Fibroblast of villous mesenchyme (primary cell): Measurements from ENCODE around the gene SLC26A5. TPM values are rescaled to one million over a fixed set of nuclear protein-coding genes. Genes with fewer than 3 reads are reported as not detected.
A peak's percentile ranks its signal among the peaks of the same experiment; 100 is the strongest.

ENCODE experiments used
- DNase-seq: peaks from one replicate; pipeline ENCODE4 v3.0.0-alpha.2; 2010; ENCODE audit warnings: low read depth
- H3K4me3 ChIP-seq: 2 replicates; pipeline ENCODE4 v1.5.1; 2011; ENCODE audit warnings: low read depth, mild to moderate bottlenecking, low read length
- total RNA-seq: library from RNA; depleted of rRNA; stranded (reverse); fragments of >200 nt; gene quantifications from 2 replicates; pipeline ENCODE4 v1.2.3, GENCODE V29; 2012
- TF ChIP-seq, protein P1 (sequence below): IDR thresholded peaks from 2 replicates; pipeline ENCODE4 v1.5.1; 2012; ENCODE audit warnings: low read depth, mild to moderate bottlenecking, low read length; ENCODE audit not compliant: insufficient read depth

The SLC26A5 gene
- total RNA-seq, 1 donor = not detected

DNA sequence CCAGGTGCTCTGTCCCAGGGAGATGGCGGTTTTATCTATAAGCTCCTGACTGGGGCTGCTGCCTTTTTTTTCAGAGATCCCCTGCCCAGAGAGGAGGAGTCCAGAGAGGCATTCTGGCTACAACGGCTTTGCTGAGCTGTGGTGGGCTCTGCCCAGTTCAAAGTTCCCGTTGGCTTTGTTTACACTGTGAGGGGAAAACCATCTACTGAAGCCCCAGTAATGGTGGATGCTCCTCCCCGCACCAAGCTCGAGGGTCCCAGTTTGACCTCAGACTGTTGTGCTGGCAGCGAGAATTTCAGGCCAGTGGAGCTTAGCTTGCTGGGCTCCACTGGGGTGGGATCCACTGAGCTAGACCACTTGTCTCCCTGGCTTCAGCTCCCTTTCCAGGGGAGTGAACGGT, 16.4 kb upstream of the SLC26A5 start:
- no peak for DNase-seq
- TF ChIP-seq, protein P1, sequence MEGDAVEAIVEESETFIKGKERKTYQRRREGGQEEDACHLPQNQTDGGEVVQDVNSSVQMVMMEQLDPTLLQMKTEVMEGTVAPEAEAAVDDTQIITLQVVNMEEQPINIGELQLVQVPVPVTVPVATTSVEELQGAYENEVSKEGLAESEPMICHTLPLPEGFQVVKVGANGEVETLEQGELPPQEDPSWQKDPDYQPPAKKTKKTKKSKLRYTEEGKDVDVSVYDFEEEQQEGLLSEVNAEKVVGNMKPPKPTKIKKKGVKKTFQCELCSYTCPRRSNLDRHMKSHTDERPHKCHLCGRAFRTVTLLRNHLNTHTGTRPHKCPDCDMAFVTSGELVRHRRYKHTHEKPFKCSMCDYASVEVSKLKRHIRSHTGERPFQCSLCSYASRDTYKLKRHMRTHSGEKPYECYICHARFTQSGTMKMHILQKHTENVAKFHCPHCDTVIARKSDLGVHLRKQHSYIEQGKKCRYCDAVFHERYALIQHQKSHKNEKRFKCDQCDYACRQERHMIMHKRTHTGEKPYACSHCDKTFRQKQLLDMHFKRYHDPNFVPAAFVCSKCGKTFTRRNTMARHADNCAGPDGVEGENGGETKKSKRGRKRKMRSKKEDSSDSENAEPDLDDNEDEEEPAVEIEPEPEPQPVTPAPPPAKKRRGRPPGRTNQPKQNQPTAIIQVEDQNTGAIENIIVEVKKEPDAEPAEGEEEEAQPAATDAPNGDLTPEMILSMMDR = no peak
- no peak overlapping the region for H3K4me3 ChIP-seq

DNA sequence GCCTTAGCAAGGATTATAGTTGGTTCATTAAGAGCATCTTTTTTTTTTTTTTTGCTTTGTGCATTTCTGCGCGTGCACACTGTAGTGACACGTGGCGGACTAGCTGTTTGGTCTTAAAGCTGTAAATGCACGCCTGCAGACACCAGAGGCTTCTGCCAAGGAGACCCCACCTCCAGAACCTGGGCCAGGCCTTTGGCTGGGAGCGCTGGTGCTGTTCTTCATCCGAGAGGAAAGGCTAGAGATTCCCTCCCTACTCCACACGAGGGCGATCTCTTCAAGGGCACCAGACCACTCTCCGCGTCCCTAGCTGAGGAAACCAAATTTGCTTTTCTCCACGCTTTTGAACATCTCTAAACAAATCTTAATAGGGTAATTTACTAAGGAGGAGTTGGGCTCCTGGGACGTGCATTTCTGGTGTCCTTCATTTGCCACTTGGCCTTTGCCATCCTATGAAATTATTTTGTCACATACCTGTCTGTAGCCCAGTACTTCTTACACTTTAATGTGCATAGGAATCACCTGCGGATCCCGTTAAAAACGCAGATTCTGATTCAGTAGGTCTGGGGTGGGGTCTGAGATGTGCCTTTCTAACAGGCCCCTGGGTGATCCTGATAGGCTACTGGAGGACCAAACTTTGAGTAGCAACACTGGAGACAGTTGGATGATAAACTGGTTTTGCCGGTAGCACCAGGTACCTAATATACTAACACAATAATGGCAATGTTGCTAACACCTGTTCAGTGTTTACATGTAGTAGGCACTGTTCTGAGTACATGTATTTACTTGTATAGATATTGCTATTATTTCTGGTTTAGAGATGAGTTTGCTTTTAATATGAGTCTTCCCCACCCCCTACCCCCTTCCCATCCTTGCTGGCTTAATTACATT, 1.3 kb upstream of the SLC26A5 start:
- TF ChIP-seq, protein P1 = peak; percentile 78
- H3K4me3 ChIP-seq = no peak overlapping the region
- peak; percentile 40 for DNase-seq

DNA sequence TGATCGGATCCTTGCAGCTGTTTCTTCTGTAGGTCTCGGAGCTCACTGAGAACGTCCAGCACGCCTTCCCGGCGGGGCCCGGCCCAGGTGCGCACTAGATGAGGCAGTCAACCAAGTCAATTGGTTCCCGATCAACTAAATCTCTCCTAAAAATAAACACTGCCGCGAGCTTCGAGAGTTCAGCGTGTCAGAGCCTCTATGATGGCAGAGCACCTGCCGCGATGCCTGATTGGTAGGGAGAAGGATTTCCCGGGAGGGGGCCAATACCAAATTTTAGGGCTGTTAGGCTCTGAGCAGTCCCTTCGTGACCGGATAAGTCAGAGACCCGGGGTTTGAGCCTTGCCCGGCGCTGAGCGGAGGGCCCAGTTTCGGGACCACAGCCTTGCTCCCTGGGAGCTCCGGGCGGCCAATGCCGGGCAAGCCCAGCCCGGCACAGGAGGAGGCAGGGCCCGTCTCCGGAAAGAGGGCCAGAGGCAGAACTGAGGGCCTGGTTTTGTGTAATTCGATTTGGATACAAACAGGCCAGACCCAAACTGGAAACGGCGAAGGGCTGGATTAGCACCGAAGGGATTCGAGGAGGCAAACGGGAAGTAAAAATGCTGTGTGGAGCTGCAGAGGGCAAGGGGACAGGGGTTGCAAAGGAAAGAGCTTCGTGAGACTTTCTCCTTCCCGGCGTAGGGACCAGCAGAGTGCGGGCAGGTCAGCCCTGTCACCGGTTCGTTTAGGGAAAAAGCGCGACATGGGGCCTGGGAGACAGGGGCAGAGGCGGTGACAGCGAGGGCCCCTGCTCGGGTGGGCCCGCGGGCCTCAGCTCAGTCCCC, 569 bp downstream of the SLC26A5 start:
- no peak for DNase-seq
- TF ChIP-seq, protein P1 = no peak
- H3K4me3 ChIP-seq = peak overlapping the region; percentile 40

DNA sequence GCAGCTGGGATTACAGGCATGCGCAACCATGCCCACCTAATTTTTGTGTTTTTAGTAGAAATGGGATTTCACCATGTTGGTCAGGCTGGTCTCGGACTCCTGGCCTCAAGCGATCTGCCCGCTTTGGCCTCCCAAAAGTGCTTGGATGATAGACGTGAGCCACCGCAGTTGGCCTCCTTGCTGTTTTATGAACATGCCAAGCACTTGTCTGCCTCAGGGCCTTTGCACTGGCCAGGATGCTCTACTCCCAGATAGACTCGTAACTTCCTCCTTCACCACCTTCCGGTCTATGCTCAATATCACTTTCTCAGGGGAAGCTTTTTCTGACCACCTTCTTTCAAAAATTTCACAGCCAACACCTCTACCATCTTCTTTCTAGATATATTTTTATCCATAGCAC, 6.3 kb downstream of the SLC26A5 start:
- no peak for DNase-seq

DNA sequence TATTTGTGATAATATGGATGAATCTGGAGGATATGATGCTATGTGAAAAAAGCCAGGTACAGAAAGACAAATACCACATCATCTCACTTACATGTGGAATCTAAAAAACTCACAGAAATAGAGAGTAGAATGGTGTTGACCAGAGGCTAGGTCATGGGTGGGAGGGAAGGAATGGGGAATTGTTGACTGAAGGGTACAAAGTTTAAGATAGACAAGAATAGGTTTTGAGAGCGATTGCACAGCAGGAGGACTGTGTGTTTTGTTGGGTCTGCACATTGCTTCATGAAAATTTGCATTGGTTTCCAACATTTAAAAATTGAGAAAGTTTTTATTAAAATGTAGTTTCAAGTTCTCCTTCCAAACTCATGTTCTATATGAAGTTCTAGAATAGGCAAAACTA, 8.4 kb downstream of the SLC26A5 start:
- TF ChIP-seq, protein P1 = no peak

More for the DNA sequence above, 6.3 kb downstream of the SLC26A5 start:
- H3K4me3 ChIP-seq = no peak overlapping the region
- TF ChIP-seq, protein P1 = no peak

DNA sequence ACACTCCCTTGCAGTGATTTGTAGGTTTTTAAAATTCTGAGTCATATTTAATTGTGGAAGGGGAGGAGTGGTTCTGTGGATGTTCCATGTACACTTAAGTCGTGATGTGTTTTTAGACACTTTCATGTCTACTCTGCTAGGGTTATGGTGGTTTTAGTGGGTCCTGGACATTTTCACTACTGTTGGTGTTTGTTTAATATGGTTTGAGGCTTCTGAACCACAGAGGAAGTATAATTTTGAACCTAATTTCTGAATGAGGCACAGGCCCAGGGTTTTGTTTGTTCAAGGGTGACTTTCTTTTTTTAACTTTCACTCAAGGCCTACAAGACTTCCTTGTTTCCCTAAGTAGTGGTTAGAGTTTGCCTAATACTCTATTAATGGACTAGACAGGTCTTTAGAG, 13.3 kb downstream of the SLC26A5 start:
- H3K4me3 ChIP-seq = no peak overlapping the region
- TF ChIP-seq, protein P1 = no peak
- no peak for DNase-seq

More for the DNA sequence above, 8.4 kb downstream of the SLC26A5 start:
- no peak for DNase-seq
- no peak overlapping the region for H3K4me3 ChIP-seq
